HEK293T (cell line): ENCODE measurements around the gene EIF1AX.

Experiments
- CTCF ChIA-PET: fragments of 350-600 bp; formaldehyde crosslinking; extraction: SDS; loops from one replicate; lab custom pipeline; 2021; ENCODE audit warnings: antibody characterized with exemption, inconsistent platforms; lab: Yijun Ruan, JAX
- POLR2A ChIA-PET: fragments of 350-600 bp; formaldehyde crosslinking; extraction: SDS; loops from one replicate; lab custom pipeline; 2020; ENCODE audit warnings: antibody characterized with exemption, inconsistent platforms; lab: Yijun Ruan, JAX
- DNase-seq: peaks from one replicate; pipeline ENCODE4 v3.0.0; 2012; ENCODE audit warnings: mixed read lengths; ENCODE audit errors: extremely low spot score
- ARNT ChIP-seq: fragments of 450-650 bp; IDR thresholded peaks from 2 replicates; pipeline ENCODE4 v1.6.1; 2017; ENCODE audit warnings: mild to moderate bottlenecking
- BHLHE40 ChIP-seq: fragments of 450-650 bp; IDR thresholded peaks from 2 replicates; pipeline ENCODE4 v1.6.1; 2016; ENCODE audit warnings: mild to moderate bottlenecking, moderate library complexity, borderline replicate concordance
- CTBP1 ChIP-seq: fragments of 450-650 bp; IDR thresholded peaks from 2 replicates; pipeline ENCODE4 v1.6.1; 2016; ENCODE audit warnings: borderline replicate concordance
- ELF4 ChIP-seq: fragments of 450-650 bp; IDR thresholded peaks from 2 replicates; pipeline ENCODE4 v1.6.1; 2017; ENCODE audit warnings: antibody characterized with exemption
- FOXA1 ChIP-seq: fragments of 450-650 bp; IDR thresholded peaks from 2 replicates; pipeline ENCODE4 v1.6.1; 2016; ENCODE audit warnings: mild to moderate bottlenecking
- FOXK2 ChIP-seq: fragments of 450-650 bp; IDR thresholded peaks from 2 replicates; pipeline ENCODE4 v1.6.1; 2016; ENCODE audit warnings: mild to moderate bottlenecking
- FOXM1 ChIP-seq: fragments of 450-650 bp; IDR thresholded peaks from 2 replicates; pipeline ENCODE4 v1.6.1; 2017; ENCODE audit warnings: mild to moderate bottlenecking, borderline replicate concordance
- HDGF ChIP-seq: fragments of 450-650 bp; IDR thresholded peaks from 2 replicates; pipeline ENCODE4 v1.6.1; 2017; ENCODE audit warnings: antibody characterized with exemption, borderline replicate concordance
- L3MBTL2 ChIP-seq: fragments of 450-650 bp; conservative IDR thresholded peaks from 2 replicates; pipeline ENCODE4 v1.6.1; 2016; ENCODE audit warnings: mild to moderate bottlenecking
- LEF1 ChIP-seq: fragments of 450-650 bp; IDR thresholded peaks from 2 replicates; pipeline ENCODE4 v1.6.1; 2017; ENCODE audit warnings: mild to moderate bottlenecking, borderline replicate concordance
- NFRKB ChIP-seq: fragments of 450-650 bp; IDR thresholded peaks from 2 replicates; pipeline ENCODE4 v1.6.1; 2016; ENCODE audit warnings: mild to moderate bottlenecking, moderate library complexity
- PKNOX1 ChIP-seq: fragments of 450-650 bp; IDR thresholded peaks from 2 replicates; pipeline ENCODE4 v1.6.1; 2016
- SP1 ChIP-seq: fragments of 450-650 bp; IDR thresholded peaks from 2 replicates; pipeline ENCODE4 v1.6.1; 2017
- SUZ12 ChIP-seq: fragments of 450-650 bp; IDR thresholded peaks from 2 replicates; pipeline ENCODE4 v1.6.1; 2016; ENCODE audit warnings: mild to moderate bottlenecking
- TARDBP ChIP-seq: fragments of 450-650 bp; IDR thresholded peaks from 2 replicates; pipeline ENCODE4 v1.6.1; 2016
- ZNF384 ChIP-seq: fragments of 450-650 bp; IDR thresholded peaks from 2 replicates; pipeline ENCODE4 v1.6.1; 2016

The EIF1AX gene

GRCh38 chrX:20089845-20090244, 51.8 kb downstream of the EIF1AX start:
- DNase-seq, result no peak
- POLR2A ChIA-PET, result no interaction called here
- CTCF ChIA-PET, result no interaction called here
- TF ChIP-seq ARNT, result no peak
- no peak for TF ChIP-seq FOXM1

- ChIA-PET CTCF (no interaction called here), POLR2A (no interaction called here)
- no peak for DNase-seq
- TF ChIP-seq NFRKB (no peak), LEF1 (no peak), BHLHE40 (no peak), ZNF384 (no peak), HDGF (no peak), FOXA1 (no peak), TARDBP (no peak), SP1 (no peak), FOXM1 (no peak), L3MBTL2 (no peak), ELF4 (no peak), FOXK2 (no peak), SUZ12 (no peak), PKNOX1 (no peak), CTBP1 (no peak)
Measured at GRCh38 chrX:20080277-20080676, 61.4 kb downstream of the EIF1AX start.
